Measurements from ENCODE around the gene SH3RF3. TPM values are rescaled to one million over a fixed set of nuclear protein-coding genes. Genes with fewer than 3 reads are reported as not detected.

Gene SH3RF3
- total RNA-seq, 1 experiment from 2014 or later, result 1.0 TPM

- Mint-ChIP-seq H3K4me3 (no peak overlapping the region), H3K4me1 (peaks cover 13% of the 10 kb centered on the region), H3K9me3 (peaks cover 7% of the 10 kb centered on the region; the same call in 1 of the 2 replicates), H3K27ac (no peak overlapping the region), H3K27me3 (ENCODE audit: low read depth) (no peaks in the 10 kb centered on the region; the same call in 1 of the 2 replicates), H3K36me3 (no peaks in the 10 kb centered on the region)
- TF ChIP-seq USF1 (CRISPR knock-in tag; IDR thresholded peaks at IDR 0.05) (no peak), CBFB (CRISPR knock-in tag; IDR thresholded peaks at IDR 0.05; ENCODE audit: low read depth) (no peak), SMAD4 (CRISPR knock-in tag; IDR thresholded peaks at IDR 0.05) (no peak), FOXP1 (CRISPR knock-in tag; IDR thresholded peaks at IDR 0.05; ENCODE audit: borderline replicate concordance) (no peak), ZBTB21 (CRISPR knock-in tag; IDR thresholded peaks at IDR 0.05; ENCODE audit: borderline replicate concordance) (no peak), IRF1 (CRISPR knock-in tag; IDR thresholded peaks at IDR 0.05) (no peak), ZNF423 (CRISPR knock-in tag; IDR thresholded peaks at IDR 0.05) (no peak)
- TF ChIP-seq, protein P1, sequence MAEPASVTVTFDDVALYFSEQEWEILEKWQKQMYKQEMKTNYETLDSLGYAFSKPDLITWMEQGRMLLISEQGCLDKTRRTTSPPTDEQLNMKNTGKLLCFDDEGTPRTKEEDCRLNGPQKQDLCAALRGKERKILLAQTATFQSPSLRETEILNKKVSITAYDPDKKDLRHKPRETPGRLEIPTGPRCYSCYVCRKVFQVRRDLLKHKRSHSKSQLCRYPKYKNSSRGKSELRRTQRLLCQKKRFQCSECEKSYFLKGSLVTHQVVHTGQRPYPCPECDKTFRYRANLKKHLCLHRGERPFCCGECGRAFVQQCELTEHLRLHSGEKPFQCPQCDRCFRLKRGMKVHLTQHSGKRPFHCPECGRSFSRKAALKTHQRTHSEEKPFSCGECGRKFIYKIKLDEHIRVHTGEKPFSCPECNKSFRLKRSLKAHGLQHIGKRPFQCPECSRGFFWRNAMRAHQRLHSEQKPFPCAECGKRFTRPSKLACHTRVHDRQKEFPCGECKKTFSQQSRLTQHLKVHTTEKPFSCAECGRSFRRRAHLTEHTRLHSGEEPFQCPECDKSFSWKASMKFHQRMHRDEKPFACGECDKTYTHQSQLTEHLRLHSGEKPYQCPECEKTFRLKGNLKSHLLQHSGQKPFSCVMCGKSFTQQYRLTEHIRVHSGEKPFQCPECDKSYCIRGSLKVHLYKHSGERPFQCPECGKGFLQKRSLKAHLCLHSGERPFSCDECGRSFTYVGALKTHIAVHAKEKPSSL (CRISPR knock-in tag; conservative IDR thresholded peaks at IDR 0.05), result no peak
- TF ChIP-seq, protein P2, sequence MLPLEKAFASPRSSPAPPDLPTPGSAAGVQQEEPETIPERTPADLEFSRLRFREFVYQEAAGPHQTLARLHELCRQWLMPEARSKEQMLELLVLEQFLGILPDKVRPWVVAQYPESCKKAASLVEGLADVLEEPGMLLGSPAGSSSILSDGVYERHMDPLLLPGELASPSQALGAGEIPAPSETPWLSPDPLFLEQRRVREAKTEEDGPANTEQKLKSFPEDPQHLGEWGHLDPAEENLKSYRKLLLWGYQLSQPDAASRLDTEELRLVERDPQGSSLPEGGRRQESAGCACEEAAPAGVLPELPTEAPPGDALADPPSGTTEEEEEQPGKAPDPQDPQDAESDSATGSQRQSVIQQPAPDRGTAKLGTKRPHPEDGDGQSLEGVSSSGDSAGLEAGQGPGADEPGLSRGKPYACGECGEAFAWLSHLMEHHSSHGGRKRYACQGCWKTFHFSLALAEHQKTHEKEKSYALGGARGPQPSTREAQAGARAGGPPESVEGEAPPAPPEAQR (CRISPR knock-in tag; IDR thresholded peaks at IDR 0.05), result no peak
- TF ChIP-seq, protein P3, sequence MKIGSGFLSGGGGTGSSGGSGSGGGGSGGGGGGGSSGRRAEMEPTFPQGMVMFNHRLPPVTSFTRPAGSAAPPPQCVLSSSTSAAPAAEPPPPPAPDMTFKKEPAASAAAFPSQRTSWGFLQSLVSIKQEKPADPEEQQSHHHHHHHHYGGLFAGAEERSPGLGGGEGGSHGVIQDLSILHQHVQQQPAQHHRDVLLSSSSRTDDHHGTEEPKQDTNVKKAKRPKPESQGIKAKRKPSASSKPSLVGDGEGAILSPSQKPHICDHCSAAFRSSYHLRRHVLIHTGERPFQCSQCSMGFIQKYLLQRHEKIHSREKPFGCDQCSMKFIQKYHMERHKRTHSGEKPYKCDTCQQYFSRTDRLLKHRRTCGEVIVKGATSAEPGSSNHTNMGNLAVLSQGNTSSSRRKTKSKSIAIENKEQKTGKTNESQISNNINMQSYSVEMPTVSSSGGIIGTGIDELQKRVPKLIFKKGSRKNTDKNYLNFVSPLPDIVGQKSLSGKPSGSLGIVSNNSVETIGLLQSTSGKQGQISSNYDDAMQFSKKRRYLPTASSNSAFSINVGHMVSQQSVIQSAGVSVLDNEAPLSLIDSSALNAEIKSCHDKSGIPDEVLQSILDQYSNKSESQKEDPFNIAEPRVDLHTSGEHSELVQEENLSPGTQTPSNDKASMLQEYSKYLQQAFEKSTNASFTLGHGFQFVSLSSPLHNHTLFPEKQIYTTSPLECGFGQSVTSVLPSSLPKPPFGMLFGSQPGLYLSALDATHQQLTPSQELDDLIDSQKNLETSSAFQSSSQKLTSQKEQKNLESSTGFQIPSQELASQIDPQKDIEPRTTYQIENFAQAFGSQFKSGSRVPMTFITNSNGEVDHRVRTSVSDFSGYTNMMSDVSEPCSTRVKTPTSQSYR (CRISPR knock-in tag; IDR thresholded peaks at IDR 0.05), result no peak
- DNase-seq (ENCODE audit: low spot score), result no peak
- ATAC-seq, result no peak
- ChIA-PET CTCF (no interaction called here), POLR2A (no interaction called here)
These were observed 117.6 kb downstream of the SH3RF3 start for GRCh38 chr2:109246616-109247015.

- H3K4me1 Mint-ChIP-seq, result peaks cover 13% of the 10 kb centered on the region
- H3K4me3 Mint-ChIP-seq, result no peak overlapping the region
- no peak overlapping the region for H3K27ac Mint-ChIP-seq
- H3K9me3 Mint-ChIP-seq, result peaks cover 7% of the 10 kb centered on the region; the same call in 1 of the 2 replicates
- H3K27me3 Mint-ChIP-seq (ENCODE audit: low read depth), result no peaks in the 10 kb centered on the region; the same call in 1 of the 2 replicates
- ATAC-seq (no peak), DNase-seq (ENCODE audit: low spot score) (no peak)
- ChIA-PET POLR2A (no interaction called here), CTCF (no interaction called here)
- no peaks in the 10 kb centered on the region for H3K36me3 Mint-ChIP-seq
- TF ChIP-seq RORB (CRISPR knock-in tag; IDR thresholded peaks at IDR 0.05) (no peak), TEAD4 (CRISPR knock-in tag; IDR thresholded peaks at IDR 0.05) (no peak), ELF4 (CRISPR knock-in tag; IDR thresholded peaks at IDR 0.05; ENCODE audit: low read depth) (no peak), GTF2I (CRISPR knock-in tag; conservative IDR thresholded peaks at IDR 0.05) (no peak), CREB1 (CRISPR knock-in tag; IDR thresholded peaks at IDR 0.05) (no peak), FOXP1 (CRISPR knock-in tag; IDR thresholded peaks at IDR 0.05; ENCODE audit: borderline replicate concordance) (no peak), ZNF416 (CRISPR knock-in tag; IDR thresholded peaks at IDR 0.05) (no peak)
- TF ChIP-seq, protein P2 (CRISPR knock-in tag; IDR thresholded peaks at IDR 0.05), result no peak
- TF ChIP-seq, protein P4, sequence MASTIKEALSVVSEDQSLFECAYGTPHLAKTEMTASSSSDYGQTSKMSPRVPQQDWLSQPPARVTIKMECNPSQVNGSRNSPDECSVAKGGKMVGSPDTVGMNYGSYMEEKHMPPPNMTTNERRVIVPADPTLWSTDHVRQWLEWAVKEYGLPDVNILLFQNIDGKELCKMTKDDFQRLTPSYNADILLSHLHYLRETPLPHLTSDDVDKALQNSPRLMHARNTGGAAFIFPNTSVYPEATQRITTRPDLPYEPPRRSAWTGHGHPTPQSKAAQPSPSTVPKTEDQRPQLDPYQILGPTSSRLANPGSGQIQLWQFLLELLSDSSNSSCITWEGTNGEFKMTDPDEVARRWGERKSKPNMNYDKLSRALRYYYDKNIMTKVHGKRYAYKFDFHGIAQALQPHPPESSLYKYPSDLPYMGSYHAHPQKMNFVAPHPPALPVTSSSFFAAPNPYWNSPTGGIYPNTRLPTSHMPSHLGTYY (CRISPR knock-in tag; IDR thresholded peaks at IDR 0.05), result no peak
- TF ChIP-seq, protein P3 (CRISPR knock-in tag; IDR thresholded peaks at IDR 0.05), result no peak
- TF ChIP-seq, protein P5, sequence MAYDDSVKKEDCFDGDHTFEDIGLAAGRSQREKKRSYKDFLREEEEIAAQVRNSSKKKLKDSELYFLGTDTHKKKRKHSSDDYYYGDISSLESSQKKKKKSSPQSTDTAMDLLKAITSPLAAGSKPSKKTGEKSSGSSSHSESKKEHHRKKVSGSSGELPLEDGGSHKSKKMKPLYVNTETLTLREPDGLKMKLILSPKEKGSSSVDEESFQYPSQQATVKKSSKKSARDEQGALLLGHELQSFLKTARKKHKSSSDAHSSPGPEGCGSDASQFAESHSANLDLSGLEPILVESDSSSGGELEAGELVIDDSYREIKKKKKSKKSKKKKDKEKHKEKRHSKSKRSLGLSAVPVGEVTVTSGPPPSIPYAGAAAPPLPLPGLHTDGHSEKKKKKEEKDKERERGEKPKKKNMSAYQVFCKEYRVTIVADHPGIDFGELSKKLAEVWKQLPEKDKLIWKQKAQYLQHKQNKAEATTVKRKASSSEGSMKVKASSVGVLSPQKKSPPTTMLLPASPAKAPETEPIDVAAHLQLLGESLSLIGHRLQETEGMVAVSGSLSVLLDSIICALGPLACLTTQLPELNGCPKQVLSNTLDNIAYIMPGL (CRISPR knock-in tag; IDR thresholded peaks at IDR 0.05), result no peak
These were observed 118.3 kb downstream of the SH3RF3 start for GRCh38 chr2:109247340-109247739.

Measured in WTC11 (cell line).